Hepatocyte (in vitro differentiated cells): ENCODE data around the gene SLC35B3. TPM values are rescaled to one million over a fixed set of nuclear protein-coding genes. Genes with fewer than 3 reads are reported as not detected.
"Not testable (repeated sequence)": the region's sequence is repeated elsewhere in the genome, so short reads cannot be mapped to it uniquely, and the experiment has no call there.

Experiments used
- DNase-seq: peaks from one replicate; pipeline ENCODE4 v3.0.0-alpha.2; 2016; ENCODE audit warnings: low spot score
- H2AFZ ChIP-seq: fragments of 200-600 bp; sonication (generic); 2 replicates; pipeline ENCODE4 v1.6.0; 2016; ENCODE audit warnings: antibody characterized with exemption, mild to moderate bottlenecking
- H3K27ac ChIP-seq: fragments of 200-600 bp; sonication (generic); 2 replicates; pipeline ENCODE4 v1.5.1; 2016; ENCODE audit warnings: mild to moderate bottlenecking
- H3K27me3 ChIP-seq: fragments of 200-600 bp; sonication (generic); 2 replicates; pipeline ENCODE4 v1.6.1; 2016
- H3K36me3 ChIP-seq: fragments of 200-600 bp; sonication (generic); replicated peaks from 2 replicates; pipeline ENCODE4 v1.5.1; 2016; ENCODE audit warnings: low read depth; ENCODE audit not compliant: insufficient read depth
- H3K4me1 ChIP-seq: fragments of 200-600 bp; sonication (generic); 2 replicates; pipeline ENCODE4 v1.5.1; 2016; ENCODE audit warnings: mild to moderate bottlenecking, moderate library complexity; ENCODE audit not compliant: insufficient read depth
- H3K4me2 ChIP-seq: fragments of 200-600 bp; sonication (generic); 2 replicates; pipeline ENCODE4 v1.6.0; 2016
- H3K4me3 ChIP-seq: fragments of 200-600 bp; sonication (generic); 2 replicates; pipeline ENCODE4 v1.5.1; 2016; ENCODE audit warnings: mild to moderate bottlenecking
- H3K79me2 ChIP-seq: fragments of 200-600 bp; sonication (generic); 2 replicates; pipeline ENCODE4 v1.6.0; 2017; ENCODE audit warnings: mild to moderate bottlenecking
- H3K9me2 ChIP-seq: fragments of 200-600 bp; sonication (generic); replicated peaks from 2 replicates; pipeline ENCODE4 v1.6.0; 2017; ENCODE audit warnings: mild to moderate bottlenecking; ENCODE audit not compliant: insufficient read depth
- H3K9me3 ChIP-seq: fragments of 200-600 bp; sonication (generic); 2 replicates; pipeline ENCODE4 v1.5.1; 2016; ENCODE audit warnings: low read depth, mild to moderate bottlenecking
- H4K20me1 ChIP-seq: fragments of 200-600 bp; sonication (generic); 2 replicates; pipeline ENCODE4 v1.6.0; 2016; ENCODE audit warnings: mild to moderate bottlenecking; ENCODE audit not compliant: insufficient read depth, poor library complexity, severe bottlenecking
- CTCF ChIP-seq: fragments of 200-600 bp; sonication (generic); IDR thresholded peaks from 2 replicates; pipeline ENCODE4 v1.5.1; 2016; ENCODE audit warnings: antibody characterized with exemption, mild to moderate bottlenecking; ENCODE audit not compliant: poor library complexity
- EZH2 ChIP-seq: fragments of 200-600 bp; sonication (generic); IDR thresholded peaks from 2 replicates; pipeline ENCODE4 v1.6.1; 2016; ENCODE audit warnings: antibody characterized with exemption, mild to moderate bottlenecking, borderline replicate concordance
- EZH2phosphoT487 ChIP-seq: fragments of 200-600 bp; sonication (generic); IDR thresholded peaks from one replicate; pipeline ENCODE4 v1.6.1; 2018; ENCODE audit warnings: antibody characterized with exemption, mild to moderate bottlenecking, low read depth, moderate library complexity; ENCODE audit not compliant: unreplicated experiment, severe bottlenecking
- WGBS: methylation state at CpG from one replicate; pipeline ENCODE4 v1.1.6; 2016; ENCODE audit warnings: low lambda C conversion rate; ENCODE audit errors: missing lambda C conversion rate; 5-methylcytosine and 5-hydroxymethylcytosine counted together
- polyA plus RNA-seq: library from polyadenylated mRNA; unstranded; fragments of >200 nt; fragmentation: Nextera tagmentation; extraction: Ambion mirVana; gene quantifications from 2 replicates; pipeline ENCODE4 v1.2.1, GENCODE V29; 2016
- total RNA-seq: library from RNA; depleted of rRNA; stranded (reverse); fragments of >200 nt; gene quantifications from 2 replicates; pipeline ENCODE4 v1.2.3, GENCODE V29; 2014

The SLC35B3 gene
- total and polyA plus RNA-seq, 2 experiments from 2014 or later, result 31.5 TPM

GRCh38 chr6:8462169-8462568 lies 26.8 kb upstream of the SLC35B3 start:
- no peak for DNase-seq
- H3K36me3 ChIP-seq, result no peaks in the 10 kb centered on the region
- 86% methylated on average over 3 of the region's 3 CpGs for WGBS

DNA sequence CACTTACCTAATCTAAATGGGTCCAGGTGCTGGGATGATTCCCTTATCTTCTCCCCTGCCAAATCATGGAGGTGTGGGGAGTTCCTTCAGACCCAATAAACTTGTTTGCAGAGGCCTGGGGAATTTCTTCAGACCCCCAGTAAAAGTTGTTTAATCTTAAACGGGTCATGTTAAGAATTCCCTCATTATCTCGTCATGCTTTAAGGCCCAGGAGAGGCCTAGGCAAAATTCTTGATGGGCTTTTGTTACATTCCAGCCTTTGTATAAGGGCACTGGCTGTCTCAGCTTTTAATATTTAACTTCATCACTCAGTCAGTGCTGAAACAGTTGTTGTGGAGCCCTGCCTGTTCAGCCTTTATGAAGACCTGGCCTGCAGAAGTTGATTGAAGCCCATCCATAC lies 11.0 kb upstream of the SLC35B3 start:
- H3K4me3 ChIP-seq, result no peak overlapping the region
- H3K36me3 ChIP-seq, result no peaks in the 10 kb centered on the region
- TF ChIP-seq EZH2phosphoT487 (no peak), EZH2 (no peak), CTCF (no peak)
- H3K9me3 ChIP-seq, result no peaks in the 10 kb centered on the region
- peaks cover 7% of the 10 kb centered on the region for H3K4me1 ChIP-seq
- no peaks in the 10 kb centered on the region for H3K9me2 ChIP-seq
- H4K20me1 ChIP-seq, result no peaks in the 10 kb centered on the region
- DNase-seq, result no peak
- H3K4me2 ChIP-seq, result no peak overlapping the region
- no peak overlapping the region for H2AFZ ChIP-seq
- H3K27ac ChIP-seq, result peak overlapping the region; percentile 43
- H3K79me2 ChIP-seq, result no peaks in the 10 kb centered on the region
- no peaks in the 10 kb centered on the region for H3K27me3 ChIP-seq
- WGBS, result 18% methylated on average over 2 of the region's 2 CpGs

More at GRCh38 chr6:8462169-8462568, 26.8 kb upstream of the SLC35B3 start:
- Histone ChIP-seq H3K4me3 (no peak overlapping the region), H3K4me2 (no peak overlapping the region), H4K20me1 (no peaks in the 10 kb centered on the region), H3K9me2 (no peaks in the 10 kb centered on the region), H3K27me3 (no peaks in the 10 kb centered on the region), H3K27ac (no peak overlapping the region), H3K9me3 (no peaks in the 10 kb centered on the region), H3K79me2 (no peaks in the 10 kb centered on the region), H2AFZ (no peak overlapping the region), H3K4me1 (no peaks in the 10 kb centered on the region)
- TF ChIP-seq EZH2phosphoT487 (no peak), EZH2 (no peak), CTCF (no peak)

- H4K20me1 ChIP-seq, H3K4me3 ChIP-seq, H3K79me2 ChIP-seq, H3K9me3 ChIP-seq, H3K4me1 ChIP-seq, H3K36me3 ChIP-seq, H2AFZ ChIP-seq, H3K27ac ChIP-seq, DNase-seq, H3K4me2 ChIP-seq, H3K27me3 ChIP-seq, H3K9me2 ChIP-seq: not testable (repeated sequence)
- 36% methylated on average over 4 of the region's 4 CpGs for WGBS
Observed at GRCh38 chr6:8445930-8446329, 10.6 kb upstream of the SLC35B3 start.

GRCh38 chr6:8442150-8442549 lies 6.8 kb upstream of the SLC35B3 start:
- TF ChIP-seq EZH2phosphoT487 (no peak), EZH2 (no peak), CTCF (no peak)
- Histone ChIP-seq H3K4me1 (peaks cover 7% of the 10 kb centered on the region), H3K4me2 (no peak overlapping the region), H3K36me3 (no peaks in the 10 kb centered on the region), H3K79me2 (no peaks in the 10 kb centered on the region), H2AFZ (no peak overlapping the region), H3K4me3 (no peak overlapping the region), H3K27ac (no peak overlapping the region), H4K20me1 (no peaks in the 10 kb centered on the region), H3K9me3 (no peaks in the 10 kb centered on the region), H3K27me3 (no peaks in the 10 kb centered on the region), H3K9me2 (no peaks in the 10 kb centered on the region)
- no peak for DNase-seq
- 32% methylated on average over 1 of the region's 1 CpG for WGBS
